Measurements from ENCODE around the gene EVL. TPM values are rescaled to one million over a fixed set of nuclear protein-coding genes. Genes with fewer than 3 reads are reported as not detected.

Gene EVL
- total RNA-seq, 2 donors from 2014 or later: 41.5 to 42.0 TPM

GRCh38 chr14:100141098-100141497 lies 75.9 kb downstream of the EVL start:
- no peak overlapping the region for H3K4me3 ChIP-seq
- no peaks in the 10 kb centered on the region for H3K36me3 ChIP-seq
- peak overlapping the region in 1 of 2 donors; percentile 35 for H3K27ac ChIP-seq
- peaks cover 0 to 29% of the 10 kb centered on the region in 2 donors for H3K4me1 ChIP-seq
- no peaks in the 10 kb centered on the region for H3K9me3 ChIP-seq
- H3K27me3 ChIP-seq: no peaks in the 10 kb centered on the region
- no peak for TF ChIP-seq CTCF (IDR thresholded peaks at IDR 0.05)
- no peak for DNase-seq (ENCODE audit: low spot score)

GRCh38 chr14:100142073-100143040 lies 77.1 kb downstream of the EVL start:
- peaks cover 0 to 29% of the 10 kb centered on the region in 2 donors for H3K4me1 ChIP-seq
- peak; percentile 71 for DNase-seq (ENCODE audit: low spot score)
- no peaks in the 10 kb centered on the region for H3K9me3 ChIP-seq
- peak overlapping the region; percentile 50 to 69 for H3K27ac ChIP-seq
- no peaks in the 10 kb centered on the region for H3K27me3 ChIP-seq
- H3K4me3 ChIP-seq: no peak overlapping the region
- H3K36me3 ChIP-seq: no peaks in the 10 kb centered on the region
- TF ChIP-seq CTCF (IDR thresholded peaks at IDR 0.05): no peak

DNA sequence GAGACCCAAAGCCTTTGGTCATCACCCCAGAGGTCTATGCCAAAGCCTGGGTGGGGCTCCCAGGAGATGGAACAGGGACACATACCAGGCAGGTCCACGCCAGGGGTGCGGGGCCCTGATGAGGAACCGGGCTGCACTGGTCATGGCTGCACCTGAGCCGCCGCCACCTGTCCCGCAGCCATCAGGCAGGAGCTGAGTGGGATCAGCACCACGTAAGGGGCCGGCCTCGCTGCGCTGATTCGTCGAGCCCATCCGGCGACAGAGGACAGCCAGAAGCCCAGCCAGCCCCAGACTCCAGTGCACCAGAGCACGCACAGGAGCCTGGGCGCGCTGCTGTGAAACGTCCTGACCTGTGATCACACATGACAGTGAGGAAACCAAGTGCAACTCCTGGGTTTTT lies 78.3 kb downstream of the EVL start:
- DNase-seq (ENCODE audit: low spot score): no peak
- H3K36me3 ChIP-seq: no peaks in the 10 kb centered on the region
- no peak overlapping the region for H3K27ac ChIP-seq
- no peak for TF ChIP-seq CTCF (IDR thresholded peaks at IDR 0.05)
- no peak overlapping the region for H3K4me3 ChIP-seq
- no peaks in the 10 kb centered on the region for H3K9me3 ChIP-seq
- H3K27me3 ChIP-seq: no peaks in the 10 kb centered on the region
- peaks cover 0 to 29% of the 10 kb centered on the region in 2 donors for H3K4me1 ChIP-seq

DNA sequence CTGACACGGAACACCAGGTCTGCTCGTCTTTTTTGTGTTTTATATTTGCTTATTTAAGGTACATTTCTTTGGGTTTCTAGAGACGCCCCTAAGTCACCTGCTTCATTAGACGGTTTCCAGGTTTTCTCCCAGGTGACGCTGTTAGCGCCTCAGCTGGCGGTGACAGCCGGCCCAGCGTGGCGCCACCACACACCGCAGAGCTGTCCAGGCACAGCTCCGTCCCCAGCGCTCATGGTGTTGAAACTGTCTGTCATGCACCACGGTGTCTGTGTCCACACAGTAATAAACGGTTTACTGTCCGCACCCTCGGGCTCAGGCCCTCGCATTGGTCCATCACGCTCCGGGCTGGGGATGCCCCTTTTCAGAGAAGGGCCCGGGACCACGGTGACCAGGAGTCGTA lies 78.7 kb downstream of the EVL start:
- no peaks in the 10 kb centered on the region for H3K9me3 ChIP-seq
- H3K27ac ChIP-seq: no peak overlapping the region
- no peak overlapping the region for H3K4me3 ChIP-seq
- peaks cover 0 to 29% of the 10 kb centered on the region in 2 donors for H3K4me1 ChIP-seq
- no peak for DNase-seq (ENCODE audit: low spot score)
- no peaks in the 10 kb centered on the region for H3K36me3 ChIP-seq
- TF ChIP-seq CTCF (IDR thresholded peaks at IDR 0.05): no peak
- no peaks in the 10 kb centered on the region for H3K27me3 ChIP-seq

DNA sequence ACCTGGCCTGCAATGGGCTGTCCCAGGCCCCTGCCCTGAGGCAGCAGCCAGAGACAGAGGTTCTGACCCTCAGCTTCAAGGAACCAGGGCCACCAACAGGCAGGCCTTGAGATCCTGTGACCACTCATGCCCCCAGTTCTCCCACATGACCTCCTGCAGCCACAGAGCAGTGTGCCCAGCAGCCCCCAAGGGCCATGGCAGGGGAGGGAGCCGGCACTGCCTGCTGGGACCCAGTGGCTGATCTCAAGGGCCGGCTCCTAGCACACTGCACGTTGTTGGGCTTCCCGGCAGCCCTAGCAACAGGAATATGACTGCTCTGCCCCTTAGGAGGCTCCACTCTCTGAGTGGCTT lies 79.4 kb downstream of the EVL start:
- H3K36me3 ChIP-seq: no peaks in the 10 kb centered on the region
- DNase-seq (ENCODE audit: low spot score): no peak
- TF ChIP-seq CTCF (IDR thresholded peaks at IDR 0.05): no peak
- no peak overlapping the region for H3K27ac ChIP-seq
- H3K9me3 ChIP-seq: no peaks in the 10 kb centered on the region
- no peaks in the 10 kb centered on the region for H3K27me3 ChIP-seq
- peaks cover 0 to 29% of the 10 kb centered on the region in 2 donors for H3K4me1 ChIP-seq
- H3K4me3 ChIP-seq: no peak overlapping the region

All from right atrium auricular region (tissue), 2 donors.